DND-41 (cell line): ENCODE results near the gene FAM180A.
"Not testable (repeated sequence)": the region's sequence is repeated elsewhere in the genome, so short reads cannot be mapped to it uniquely, and the experiment has no call there.

ENCODE experiments used
- ATAC-seq: fragments of 200-7000 bp; cut with Tn5 transposase; 3 replicates; pipeline ENCODE4 v1.9.1; 2021; ENCODE audit warnings: low read depth; ENCODE audit not compliant: insufficient read depth
- DNase-seq: peaks from one replicate; pipeline ENCODE4 v3.0.0-alpha.2; 2020
- H2AFZ ChIP-seq: 2 replicates; pipeline ENCODE4 v1.6.0; 2012; ENCODE audit warnings: low read depth, low read length
- H3K27ac ChIP-seq: 2 replicates; pipeline ENCODE4 v1.5.1; 2012; ENCODE audit warnings: low read length, inconsistent platforms
- H3K27me3 ChIP-seq: fragments of 200-600 bp; sonication (generic); 2 replicates; pipeline ENCODE4 v1.6.0; 2012; ENCODE audit warnings: low read length, mild to moderate bottlenecking, inconsistent platforms; ENCODE audit not compliant: insufficient read depth, poor library complexity
- H3K36me3 ChIP-seq: 2 replicates; pipeline ENCODE4 v1.5.1; 2012; ENCODE audit warnings: low read length, inconsistent platforms; ENCODE audit not compliant: insufficient read depth
- H3K4me1 ChIP-seq: 2 replicates; pipeline ENCODE4 v1.5.1; 2012; ENCODE audit warnings: mild to moderate bottlenecking, low read length; ENCODE audit not compliant: insufficient read depth
- H3K4me2 ChIP-seq: 2 replicates; pipeline ENCODE4 v1.6.0; 2012; ENCODE audit warnings: mild to moderate bottlenecking, moderate library complexity, low read length, inconsistent platforms; ENCODE audit not compliant: insufficient read depth
- H3K4me3 ChIP-seq, 2 experiments: fragments of 200-600 bp in 1 of 2; shearing (Covaris generic) in 1 of 2; 2 replicates each; pipeline ENCODE4 v1.5.1; 2012 to 2016; ENCODE audit warnings: inconsistent platforms in 2 of 2, low read length in 2 of 2, mild to moderate bottlenecking in 2 of 2, low read depth in 1 of 2, moderate library complexity in 1 of 2
- H3K79me2 ChIP-seq: 2 replicates; pipeline ENCODE4 v1.6.0; 2012; ENCODE audit warnings: low read length, inconsistent platforms; ENCODE audit not compliant: insufficient read depth
- H3K9ac ChIP-seq: 2 replicates; pipeline ENCODE4 v1.6.0; 2012; ENCODE audit warnings: low read depth, mild to moderate bottlenecking, inconsistent platforms, low read length, moderate library complexity
- H3K9me3 ChIP-seq: 2 replicates; pipeline ENCODE4 v1.5.1; 2012; ENCODE audit warnings: low read length, moderate library complexity, mild to moderate bottlenecking, inconsistent platforms; ENCODE audit not compliant: insufficient read depth, severe bottlenecking
- H4K20me1 ChIP-seq: 2 replicates; pipeline ENCODE4 v1.6.0; 2012; ENCODE audit warnings: low read length; ENCODE audit not compliant: insufficient read depth
- CTCF ChIP-seq: IDR thresholded peaks from 2 replicates; pipeline ENCODE4 v1.5.1; 2012; ENCODE audit warnings: borderline replicate concordance, low read length, moderate library complexity, mild to moderate bottlenecking; ENCODE audit not compliant: poor library complexity, severe bottlenecking; ENCODE audit errors: extremely low read depth
- EZH2 ChIP-seq: IDR thresholded peaks from 3 replicates; pipeline ENCODE4 v1.6.1; 2012; ENCODE audit warnings: borderline replicate concordance, low read depth, mild to moderate bottlenecking, moderate library complexity, low read length, inconsistent platforms; ENCODE audit not compliant: severe bottlenecking

The FAM180A gene

GRCh38 chr7:135741905-135742304, 6.7 kb downstream of the FAM180A start:
- TF ChIP-seq CTCF: no peak
- Histone ChIP-seq H3K9me3 (no peaks in the 10 kb centered on the region), H3K27ac (no peak overlapping the region), H3K36me3 (no peaks in the 10 kb centered on the region), H3K79me2 (no peaks in the 10 kb centered on the region), H2AFZ (no peak overlapping the region), H3K9ac (no peak overlapping the region), H4K20me1 (no peaks in the 10 kb centered on the region; the same call in 1 of the 2 replicates), H3K4me2 (no peak overlapping the region), H3K4me3 (no peak overlapping the region), H3K4me1 (no peaks in the 10 kb centered on the region), H3K27me3 (peaks cover 5% of the 10 kb centered on the region)
- DNase-seq (no peak), ATAC-seq (no peak)

- H3K4me2 ChIP-seq: no peak overlapping the region
- no peaks in the 10 kb centered on the region for H3K79me2 ChIP-seq
- H3K4me1 ChIP-seq: no peaks in the 10 kb centered on the region
- H3K27me3 ChIP-seq: peaks cover 5% of the 10 kb centered on the region
- no peak overlapping the region for H2AFZ ChIP-seq
- no peaks in the 10 kb centered on the region; the same call in 1 of the 2 replicates for H4K20me1 ChIP-seq
- no peak overlapping the region for H3K4me3 ChIP-seq
- ATAC-seq (no peak), DNase-seq (no peak)
- no peaks in the 10 kb centered on the region for H3K36me3 ChIP-seq
- TF ChIP-seq EZH2: no peak
- TF ChIP-seq CTCF: no peak
- no peak overlapping the region for H3K9ac ChIP-seq
- no peak overlapping the region for H3K27ac ChIP-seq
- no peaks in the 10 kb centered on the region for H3K9me3 ChIP-seq
Observed at GRCh38 chr7:135740889-135741288, 7.7 kb downstream of the FAM180A start.

GRCh38 chr7:135737306-135737647, 11.3 kb downstream of the FAM180A start:
- H3K27me3 ChIP-seq, H2AFZ ChIP-seq, DNase-seq, ATAC-seq, H3K9me3 ChIP-seq, H4K20me1 ChIP-seq, H3K4me2 ChIP-seq, H3K9ac ChIP-seq, H3K4me3 ChIP-seq, H3K36me3 ChIP-seq, H3K79me2 ChIP-seq, H3K27ac ChIP-seq, H3K4me1 ChIP-seq: not testable (repeated sequence)

GRCh38 chr7:135736586-135737305, 11.9 kb downstream of the FAM180A start:
- Histone ChIP-seq H3K9me3 (no peaks in the 10 kb centered on the region), H3K4me2 (no peak overlapping the region), H2AFZ (no peak overlapping the region), H4K20me1 (no peaks in the 10 kb centered on the region), H3K4me1 (no peaks in the 10 kb centered on the region), H3K27ac (no peak overlapping the region), H3K4me3 (no peak overlapping the region), H3K36me3 (no peaks in the 10 kb centered on the region), H3K79me2 (no peaks in the 10 kb centered on the region), H3K9ac (no peak overlapping the region), H3K27me3 (no peaks in the 10 kb centered on the region)
- TF ChIP-seq EZH2: no peak
- TF ChIP-seq CTCF: no peak
- ATAC-seq (no peak), DNase-seq (no peak)
